Brain microvascular endothelial cell (primary cell): ENCODE measurements around the gene BSND.

Experiments used
- DNase-seq: peaks from one replicate; pipeline ENCODE4 v3.0.0-alpha.2; 2020
- H3K27ac ChIP-seq: fragments of 250-450 bp; sonication (Bioruptor Pico); 2 replicates; pipeline ENCODE4 v1.5.1; 2020; ENCODE audit warnings: mild to moderate bottlenecking, moderate library complexity
- H3K27me3 ChIP-seq: fragments of 250-450 bp; sonication (Bioruptor Pico); replicated peaks from 2 replicates; pipeline ENCODE4 v1.5.1; 2020; ENCODE audit warnings: mild to moderate bottlenecking
- H3K36me3 ChIP-seq: fragments of 250-450 bp; sonication (Bioruptor Pico); replicated peaks from 2 replicates; pipeline ENCODE4 v1.5.1; 2020; ENCODE audit warnings: mild to moderate bottlenecking
- H3K4me3 ChIP-seq: 2 replicates; pipeline ENCODE4 v1.5.1; 2011; ENCODE audit warnings: low read depth, mild to moderate bottlenecking, control low read depth, low read length, moderate library complexity
- in situ Hi-C: cut with HindIII; loops from 2 replicates; pipeline ENCODE4 v1.10.0; 2017; ENCODE audit warnings: low sequenced_read_pairs, low pct_ligation_motif_present
- TF ChIP-seq, protein P1 (sequence below): IDR thresholded peaks from 2 replicates; pipeline ENCODE4 v1.5.1; 2011; ENCODE audit warnings: low read depth, mild to moderate bottlenecking, moderate library complexity, low read length, control low read depth, inconsistent platforms; ENCODE audit errors: missing control alignments

The BSND gene

DNA sequence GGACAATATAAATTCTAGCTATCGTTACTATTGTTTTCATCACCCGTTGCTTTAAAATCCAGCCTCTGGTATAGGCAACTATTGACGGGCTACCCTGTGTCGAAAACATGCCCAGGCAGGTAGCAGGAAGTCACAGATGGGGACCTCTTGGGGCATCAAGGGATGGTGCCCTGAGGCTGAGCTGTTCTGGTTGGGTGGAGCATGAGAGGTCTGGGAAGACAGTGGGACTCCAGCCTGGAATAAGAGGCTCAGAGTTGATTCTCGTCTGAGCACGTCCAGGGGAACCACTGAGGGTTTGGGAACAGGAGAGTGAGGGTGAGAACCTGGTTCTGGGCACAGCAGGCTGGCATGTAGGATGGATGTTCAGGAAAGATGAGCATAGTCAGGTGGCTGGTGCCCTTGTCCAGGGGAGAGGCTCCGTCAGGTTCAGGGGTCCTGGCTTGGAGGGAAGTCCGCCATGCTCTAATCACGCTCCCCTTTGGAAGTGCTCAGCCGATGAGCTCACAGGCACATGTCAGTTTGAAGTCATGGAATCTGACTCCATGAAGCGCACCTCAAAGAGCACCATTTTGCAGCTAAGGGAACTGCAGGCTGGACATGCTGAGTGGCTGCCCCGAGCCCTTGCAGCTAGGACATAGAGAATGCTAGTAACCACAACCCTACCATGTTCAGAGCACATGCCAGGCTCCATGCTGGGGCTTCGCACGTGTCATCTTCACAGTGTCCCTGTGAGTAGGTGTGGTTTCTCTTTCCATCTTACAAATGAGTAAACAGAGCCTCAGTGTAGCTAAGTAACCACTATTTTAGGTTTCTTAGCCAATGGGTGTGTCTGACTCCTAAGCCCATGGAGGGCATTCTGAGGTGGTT lies 61.6 kb downstream of the BSND start:
- H3K36me3 ChIP-seq = no peaks in the 10 kb centered on the region
- no peaks in the 10 kb centered on the region for H3K27me3 ChIP-seq
- DNase-seq = no peak
- in situ Hi-C loops = no loop called here
- H3K27ac ChIP-seq = no peak overlapping the region
- no peak overlapping the region for H3K4me3 ChIP-seq
- TF ChIP-seq, protein P1, sequence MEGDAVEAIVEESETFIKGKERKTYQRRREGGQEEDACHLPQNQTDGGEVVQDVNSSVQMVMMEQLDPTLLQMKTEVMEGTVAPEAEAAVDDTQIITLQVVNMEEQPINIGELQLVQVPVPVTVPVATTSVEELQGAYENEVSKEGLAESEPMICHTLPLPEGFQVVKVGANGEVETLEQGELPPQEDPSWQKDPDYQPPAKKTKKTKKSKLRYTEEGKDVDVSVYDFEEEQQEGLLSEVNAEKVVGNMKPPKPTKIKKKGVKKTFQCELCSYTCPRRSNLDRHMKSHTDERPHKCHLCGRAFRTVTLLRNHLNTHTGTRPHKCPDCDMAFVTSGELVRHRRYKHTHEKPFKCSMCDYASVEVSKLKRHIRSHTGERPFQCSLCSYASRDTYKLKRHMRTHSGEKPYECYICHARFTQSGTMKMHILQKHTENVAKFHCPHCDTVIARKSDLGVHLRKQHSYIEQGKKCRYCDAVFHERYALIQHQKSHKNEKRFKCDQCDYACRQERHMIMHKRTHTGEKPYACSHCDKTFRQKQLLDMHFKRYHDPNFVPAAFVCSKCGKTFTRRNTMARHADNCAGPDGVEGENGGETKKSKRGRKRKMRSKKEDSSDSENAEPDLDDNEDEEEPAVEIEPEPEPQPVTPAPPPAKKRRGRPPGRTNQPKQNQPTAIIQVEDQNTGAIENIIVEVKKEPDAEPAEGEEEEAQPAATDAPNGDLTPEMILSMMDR = no peak

- no peak overlapping the region for H3K4me3 ChIP-seq
- H3K27ac ChIP-seq = no peak overlapping the region
- no peak for DNase-seq
- no peaks in the 10 kb centered on the region for H3K36me3 ChIP-seq
- in situ Hi-C loops = no loop called here
- TF ChIP-seq, protein P1 = no peak
- no peaks in the 10 kb centered on the region for H3K27me3 ChIP-seq
Measured at GRCh38 chr1:55061000-55061705, 62.4 kb downstream of the BSND start.
